Chondrocyte (in vitro differentiated cells): ENCODE data around the gene RAB10. TPM values are rescaled to one million over a fixed set of nuclear protein-coding genes. Genes with fewer than 3 reads are reported as not detected.
A peak's percentile ranks its signal among the peaks of the same experiment; 100 is the strongest.
"Not testable (repeated sequence)": the region's sequence is repeated elsewhere in the genome, so short reads cannot be mapped to it uniquely, and the experiment has no call there.

Experiments
- DNase-seq: peaks from one replicate; pipeline ENCODE4 v3.0.0; 2021; ENCODE audit warnings: mixed read lengths, low spot score
- H3K27ac Mint-ChIP-seq: one replicate; pipeline ENCODE4 v1.8.0; 2021; ENCODE audit warnings: mild to moderate bottlenecking, moderate library complexity, mixed read lengths; ENCODE audit not compliant: unreplicated experiment
- H3K27me3 Mint-ChIP-seq: 2 replicates; pipeline ENCODE4 v1.8.0; 2021; ENCODE audit warnings: low read depth, mixed read lengths
- H3K36me3 Mint-ChIP-seq: 2 replicates; pipeline ENCODE4 v1.8.0; 2021; ENCODE audit warnings: low read depth, mixed read lengths
- H3K4me1 Mint-ChIP-seq: 2 replicates; pipeline ENCODE4 v1.8.0; 2021; ENCODE audit warnings: low read depth, mild to moderate bottlenecking, mixed read lengths
- H3K4me3 Mint-ChIP-seq: one replicate; pipeline ENCODE4 v1.8.0; 2021; ENCODE audit warnings: mild to moderate bottlenecking, moderate library complexity, mixed read lengths; ENCODE audit not compliant: unreplicated experiment
- H3K9me3 Mint-ChIP-seq: 2 replicates; pipeline ENCODE4 v1.8.0; 2021; ENCODE audit warnings: low read depth, mixed read lengths
- CTCF ChIP-seq: fragments of 200-600 bp; sonication (generic); IDR thresholded peaks from 2 replicates; pipeline ENCODE4 v1.5.0; 2021; ENCODE audit warnings: antibody characterized with exemption, mild to moderate bottlenecking, moderate library complexity
- total RNA-seq: library from RNA; stranded (reverse); gene quantifications from 3 replicates; pipeline ENCODE4 v1.2.1, GENCODE V29; 2021

RAB10 gene
- total RNA-seq, 1 donor from 2014 or later, result 153 TPM

- H3K27ac Mint-ChIP-seq, result peak overlapping the region; percentile 93
- DNase-seq, result no peak
- H3K36me3 Mint-ChIP-seq, result no peaks in the 10 kb centered on the region
- no peak overlapping the region for H3K4me3 Mint-ChIP-seq
- peaks cover 32% of the 10 kb centered on the region for H3K4me1 Mint-ChIP-seq
- no peaks in the 10 kb centered on the region for H3K27me3 Mint-ChIP-seq
- no peak for TF ChIP-seq CTCF
- no peaks in the 10 kb centered on the region for H3K9me3 Mint-ChIP-seq
Measured at GRCh38 chr2:26017464-26018183, 16.3 kb upstream of the RAB10 start.

GRCh38 chr2:26018184-26019055, 15.5 kb upstream of the RAB10 start:
- Mint-ChIP-seq H3K27me3 (no peaks in the 10 kb centered on the region), H3K4me1 (peaks cover 28% of the 10 kb centered on the region), H3K27ac (peak overlapping the region; percentile 93), H3K36me3 (no peaks in the 10 kb centered on the region), H3K4me3 (no peak overlapping the region), H3K9me3 (no peaks in the 10 kb centered on the region)
- DNase-seq, result no peak
- no peak for TF ChIP-seq CTCF

- Mint-ChIP-seq H3K36me3 (no peaks in the 10 kb centered on the region), H3K4me1 (peaks cover 28% of the 10 kb centered on the region), H3K4me3 (no peak overlapping the region), H3K27me3 (no peaks in the 10 kb centered on the region), H3K9me3 (no peaks in the 10 kb centered on the region), H3K27ac (no peak overlapping the region)
- no peak for TF ChIP-seq CTCF
- DNase-seq, result no peak
Measured at GRCh38 chr2:26020231-26020640, 13.6 kb upstream of the RAB10 start.

GRCh38 chr2:26024260-26024659, 9.6 kb upstream of the RAB10 start:
- Mint-ChIP-seq H3K36me3 (no peaks in the 10 kb centered on the region), H3K9me3 (no peaks in the 10 kb centered on the region), H3K4me1 (no peaks in the 10 kb centered on the region), H3K4me3 (no peak overlapping the region), H3K27me3 (no peaks in the 10 kb centered on the region), H3K27ac (no peak overlapping the region)
- no peak for DNase-seq
- no peak for TF ChIP-seq CTCF

GRCh38 chr2:26025509-26025908, 8.4 kb upstream of the RAB10 start:
- Mint-ChIP-seq H3K9me3 (no peaks in the 10 kb centered on the region), H3K4me1 (no peaks in the 10 kb centered on the region), H3K4me3 (no peak overlapping the region), H3K36me3 (no peaks in the 10 kb centered on the region), H3K27me3 (no peaks in the 10 kb centered on the region), H3K27ac (no peak overlapping the region)
- no peak for DNase-seq
- peak; percentile 14 for TF ChIP-seq CTCF

- not testable (repeated sequence) for H3K27me3 Mint-ChIP-seq, H3K36me3 Mint-ChIP-seq, H3K4me3 Mint-ChIP-seq, H3K4me1 Mint-ChIP-seq, DNase-seq, H3K9me3 Mint-ChIP-seq, H3K27ac Mint-ChIP-seq
Measured at GRCh38 chr2:26028083-26028482, 5.8 kb upstream of the RAB10 start.

GRCh38 chr2:26032586-26033269, 1.2 kb upstream of the RAB10 start:
- DNase-seq, H3K36me3 Mint-ChIP-seq, H3K27me3 Mint-ChIP-seq, H3K9me3 Mint-ChIP-seq: not testable (repeated sequence)
- peak overlapping the region; percentile 98 for H3K27ac Mint-ChIP-seq
- H3K4me3 Mint-ChIP-seq, result peak overlapping the region; percentile 82
- peaks cover 30% of the 10 kb centered on the region for H3K4me1 Mint-ChIP-seq
